Medulla oblongata (tissue), 1 donor: ENCODE data around the gene NRXN3.

ENCODE experiments used
- DNase-seq: peaks from one replicate; pipeline ENCODE4 v3.0.0-alpha.2; 2015; ENCODE audit errors: extremely low spot score

The NRXN3 gene

GRCh38 chr14:78904094-78904493 is 733.9 kb downstream of the NRXN3 start:
- no peak for DNase-seq

GRCh38 chr14:78917462-78917861 is 747.3 kb downstream of the NRXN3 start:
- no peak for DNase-seq

GRCh38 chr14:78921856-78922255 is 751.7 kb downstream of the NRXN3 start:
- no peak for DNase-seq

- no peak for DNase-seq
Observed at GRCh38 chr14:78927261-78927660, 757.1 kb downstream of the NRXN3 start.

GRCh38 chr14:78933166-78933565 is 763.0 kb downstream of the NRXN3 start:
- no peak for DNase-seq

GRCh38 chr14:78933948-78934524 is 763.9 kb downstream of the NRXN3 start:
- DNase-seq = peak; percentile 15

GRCh38 chr14:78946949-78947348 is 776.8 kb downstream of the NRXN3 start:
- DNase-seq = no peak

GRCh38 chr14:78947681-78948080 is 777.5 kb downstream of the NRXN3 start:
- no peak for DNase-seq

- no peak for DNase-seq
Observed at GRCh38 chr14:78950649-78951048, 780.5 kb downstream of the NRXN3 start.

GRCh38 chr14:78951602-78952001 is 781.4 kb downstream of the NRXN3 start:
- DNase-seq = no peak

GRCh38 chr14:78959674-78960264 is 789.6 kb downstream of the NRXN3 start:
- DNase-seq = peak; percentile 91

GRCh38 chr14:78967111-78967809 is 797.1 kb downstream of the NRXN3 start:
- DNase-seq = no peak

- DNase-seq = no peak
Observed at GRCh38 chr14:78968265-78968664, 798.1 kb downstream of the NRXN3 start.

GRCh38 chr14:78970677-78971076 is 800.5 kb downstream of the NRXN3 start:
- DNase-seq = no peak

- no peak for DNase-seq
Observed at GRCh38 chr14:78972440-78972839, 802.3 kb downstream of the NRXN3 start.

- no peak for DNase-seq
Observed at GRCh38 chr14:78974691-78975090, 804.5 kb downstream of the NRXN3 start.

- no peak for DNase-seq
Observed at GRCh38 chr14:78975734-78976133, 805.6 kb downstream of the NRXN3 start.

- DNase-seq = no peak
Observed at GRCh38 chr14:78978896-78979295, 808.7 kb downstream of the NRXN3 start.

- DNase-seq = no peak
Observed at GRCh38 chr14:78982551-78982950, 812.4 kb downstream of the NRXN3 start.

- no peak for DNase-seq
Observed at GRCh38 chr14:78983126-78983525, 813.0 kb downstream of the NRXN3 start.

- no peak for DNase-seq
Observed at GRCh38 chr14:78985668-78986381, 815.7 kb downstream of the NRXN3 start.

- no peak for DNase-seq
Observed at GRCh38 chr14:78986989-78987388, 816.8 kb downstream of the NRXN3 start.

- no peak for DNase-seq
Observed at GRCh38 chr14:78989221-78989620, 819.0 kb downstream of the NRXN3 start.
